ENCODE data around the gene ONECUT3. TPM values are rescaled to one million over a fixed set of nuclear protein-coding genes. Genes with fewer than 3 reads are reported as not detected.

ONECUT3 gene
- total RNA-seq, 1 experiment from 2014 or later = 20.0 TPM

DNA sequence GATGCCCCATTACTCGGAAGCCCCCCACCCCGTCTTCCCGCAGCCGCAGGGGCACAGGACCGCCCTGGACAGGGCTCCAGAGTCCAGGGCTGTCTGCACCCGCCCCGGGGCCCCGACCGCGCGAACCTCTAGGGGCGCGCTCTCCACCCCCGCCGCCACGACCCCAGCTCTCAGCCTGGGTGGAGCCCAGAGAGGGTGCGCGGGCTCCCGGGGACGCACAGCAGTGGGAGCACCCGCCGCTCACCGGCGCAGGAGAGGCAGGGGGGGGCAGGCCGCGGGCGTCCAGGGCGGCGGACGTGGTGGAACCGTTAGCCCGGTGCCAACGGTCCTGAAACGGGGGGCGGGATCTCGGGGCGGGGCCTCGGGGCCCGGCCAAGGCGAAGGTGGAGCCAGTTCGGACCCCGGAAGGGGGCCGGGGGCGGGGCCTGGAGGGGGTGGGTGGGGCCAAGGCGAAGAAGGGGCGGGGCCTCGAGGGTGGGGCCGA, 58.7 kb downstream of the ONECUT3 start, which contains the start of gene ATP8B3:
Gene ATP8B3, minus strand, starts transcription at position 335 of the 484 bp plus-strand sequence. CDS start 540 bp downstream, outside the sequence.
- intact Hi-C loops (cut with micrococcal nuclease; ENCODE audit: unreplicated experiment) = no loop called here

DNA sequence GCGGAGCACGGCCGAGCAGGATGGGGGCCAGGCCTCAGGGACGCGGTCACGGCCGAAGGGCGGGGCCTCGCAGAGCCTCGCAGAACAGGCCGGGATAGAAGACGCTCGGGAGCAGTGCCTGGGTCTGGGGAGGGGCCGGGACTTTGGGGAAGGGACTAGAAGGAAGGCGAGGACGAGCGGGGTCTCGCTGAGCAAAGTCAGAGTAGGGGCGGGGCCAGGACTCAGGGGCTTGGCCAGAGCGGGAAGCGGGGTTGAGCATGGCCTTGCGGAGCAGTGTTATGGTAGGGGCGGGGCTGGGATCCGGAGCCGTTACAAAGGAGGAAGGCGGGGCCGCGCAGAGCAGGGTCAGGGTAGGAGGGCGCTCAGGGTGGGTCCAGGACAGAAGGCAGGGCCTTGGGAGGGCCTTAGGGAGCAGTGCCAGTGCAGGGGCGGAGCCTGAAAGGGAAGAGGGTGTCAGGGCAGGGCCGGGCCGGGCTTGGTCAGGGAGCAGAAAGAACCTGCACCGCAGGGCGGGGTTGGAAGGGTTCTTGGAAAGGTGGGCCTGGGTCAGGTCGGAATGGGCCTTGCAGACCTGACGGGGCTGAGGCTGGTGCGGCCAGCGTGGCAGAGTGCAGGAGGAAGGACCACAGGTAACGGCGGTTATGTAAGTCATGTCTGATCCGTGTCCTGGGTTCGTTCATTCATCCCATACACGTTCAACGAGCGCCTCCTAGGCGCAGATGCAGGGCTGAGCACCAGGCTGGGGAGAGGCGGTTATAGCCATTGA, 59.3 kb downstream of the ONECUT3 start:
- Mint-ChIP-seq H3K27me3 (ENCODE audit: unreplicated experiment) (no peaks in the 10 kb centered on the region), H3K4me1 (ENCODE audit: low read depth, unreplicated experiment) (peaks cover 23% of the 10 kb centered on the region), H3K4me3 (ENCODE audit: low read depth, unreplicated experiment) (peak overlapping the region; percentile 89), H3K27ac (ENCODE audit: unreplicated experiment) (peak overlapping the region; percentile 87), H3K9me3 (ENCODE audit: low read depth, unreplicated experiment) (no peaks in the 10 kb centered on the region), H3K36me3 (ENCODE audit: insufficient read depth, unreplicated experiment) (peaks cover 31% of the 10 kb centered on the region)
- TF ChIP-seq, protein P1, sequence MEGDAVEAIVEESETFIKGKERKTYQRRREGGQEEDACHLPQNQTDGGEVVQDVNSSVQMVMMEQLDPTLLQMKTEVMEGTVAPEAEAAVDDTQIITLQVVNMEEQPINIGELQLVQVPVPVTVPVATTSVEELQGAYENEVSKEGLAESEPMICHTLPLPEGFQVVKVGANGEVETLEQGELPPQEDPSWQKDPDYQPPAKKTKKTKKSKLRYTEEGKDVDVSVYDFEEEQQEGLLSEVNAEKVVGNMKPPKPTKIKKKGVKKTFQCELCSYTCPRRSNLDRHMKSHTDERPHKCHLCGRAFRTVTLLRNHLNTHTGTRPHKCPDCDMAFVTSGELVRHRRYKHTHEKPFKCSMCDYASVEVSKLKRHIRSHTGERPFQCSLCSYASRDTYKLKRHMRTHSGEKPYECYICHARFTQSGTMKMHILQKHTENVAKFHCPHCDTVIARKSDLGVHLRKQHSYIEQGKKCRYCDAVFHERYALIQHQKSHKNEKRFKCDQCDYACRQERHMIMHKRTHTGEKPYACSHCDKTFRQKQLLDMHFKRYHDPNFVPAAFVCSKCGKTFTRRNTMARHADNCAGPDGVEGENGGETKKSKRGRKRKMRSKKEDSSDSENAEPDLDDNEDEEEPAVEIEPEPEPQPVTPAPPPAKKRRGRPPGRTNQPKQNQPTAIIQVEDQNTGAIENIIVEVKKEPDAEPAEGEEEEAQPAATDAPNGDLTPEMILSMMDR (IDR thresholded peaks at IDR 0.05; ENCODE audit: unreplicated experiment) = no peak
- BruUV-seq (replicated peaks) = no TSS peak
- DNase-seq = peak; percentile 93
- CTCF ChIA-PET = no interaction called here
- intact Hi-C loops (cut with micrococcal nuclease; ENCODE audit: unreplicated experiment) = no loop called here

More for the DNA sequence above, 58.7 kb downstream of the ONECUT3 start, which contains the start of gene ATP8B3:
- CTCF ChIA-PET = interaction anchor here (0.8 kb wide), 1 partner anchor 18 kb away, joined by 3 read pairs; no protein-coding TSS in a partner anchor
- H3K27ac Mint-ChIP-seq (ENCODE audit: unreplicated experiment) = peak within 1 kb of the TSS; percentile 87
- BruUV-seq (replicated peaks) = no TSS peak
- no peaks in the 10 kb centered on the region for H3K9me3 Mint-ChIP-seq (ENCODE audit: low read depth, unreplicated experiment)
- peak; percentile 36 for DNase-seq
- H3K27me3 Mint-ChIP-seq (ENCODE audit: unreplicated experiment) = no peaks in the 10 kb centered on the region
- peaks cover 31% of the 10 kb centered on the region for H3K36me3 Mint-ChIP-seq (ENCODE audit: insufficient read depth, unreplicated experiment)
- TF ChIP-seq, protein P1 (IDR thresholded peaks at IDR 0.05; ENCODE audit: unreplicated experiment) = no peak
- peaks cover 23% of the 10 kb centered on the region for H3K4me1 Mint-ChIP-seq (ENCODE audit: low read depth, unreplicated experiment)
- peak within 1 kb of the TSS; percentile 89 for H3K4me3 Mint-ChIP-seq (ENCODE audit: low read depth, unreplicated experiment)

DNA sequence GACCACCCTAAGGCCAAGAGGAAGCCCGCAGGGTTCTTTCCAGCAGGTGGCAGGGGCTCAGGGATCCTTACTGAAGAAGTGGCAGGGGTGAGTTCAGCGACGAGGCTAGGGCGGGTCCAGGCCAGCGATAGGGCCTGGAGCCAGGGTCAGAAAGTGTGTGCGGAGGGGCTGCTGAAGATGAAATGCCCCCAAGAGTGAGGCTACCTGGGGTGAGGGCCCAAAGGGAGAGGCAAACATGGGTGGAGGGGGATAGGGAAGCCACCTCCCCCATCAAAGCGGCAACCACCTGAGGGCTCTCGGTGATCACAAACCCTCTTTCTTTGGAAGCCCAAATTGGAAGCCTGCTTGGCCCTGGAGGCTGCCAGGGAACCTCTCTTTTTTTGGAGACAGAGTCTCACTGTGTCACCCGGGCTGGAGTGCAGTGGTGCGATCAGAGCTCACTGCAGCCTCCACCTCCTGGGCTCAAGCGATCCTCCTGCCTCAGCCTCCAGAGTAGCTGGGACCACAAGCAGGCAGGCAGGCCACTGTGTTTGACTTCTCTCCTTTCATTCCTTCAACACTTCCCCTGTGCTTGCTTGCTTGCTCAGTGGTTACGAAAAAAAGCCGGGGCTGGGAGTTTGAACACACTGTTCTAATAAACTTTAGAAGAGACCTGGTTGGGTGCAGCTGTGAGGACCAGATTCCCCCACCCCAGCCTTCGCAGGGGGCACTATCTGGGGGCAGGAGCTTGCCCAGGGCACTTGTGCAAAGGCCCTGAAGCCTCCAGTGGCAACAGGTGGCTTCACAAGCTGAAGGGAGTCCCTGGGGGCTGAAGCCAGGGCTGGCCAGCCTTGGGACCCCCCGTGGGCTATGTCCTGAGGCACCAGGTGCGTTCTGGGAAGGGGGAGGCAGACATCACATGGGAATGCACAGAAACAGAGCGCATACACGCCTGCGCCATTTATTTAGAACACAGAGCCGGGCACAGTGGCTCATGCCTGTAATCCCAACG, 60.2 kb downstream of the ONECUT3 start:
- H3K4me1 Mint-ChIP-seq (ENCODE audit: low read depth, unreplicated experiment) = peaks cover 23% of the 10 kb centered on the region
- TF ChIP-seq, protein P1 (IDR thresholded peaks at IDR 0.05; ENCODE audit: unreplicated experiment) = no peak
- peaks cover 36% of the 10 kb centered on the region for H3K36me3 Mint-ChIP-seq (ENCODE audit: insufficient read depth, unreplicated experiment)
- DNase-seq = no peak
- intact Hi-C loops (cut with micrococcal nuclease; ENCODE audit: unreplicated experiment) = no loop called here
- CTCF ChIA-PET = no interaction called here
- H3K27ac Mint-ChIP-seq (ENCODE audit: unreplicated experiment) = peak overlapping the region; percentile 87
- no peaks in the 10 kb centered on the region for H3K27me3 Mint-ChIP-seq (ENCODE audit: unreplicated experiment)
- peak overlapping the region; percentile 89 for H3K4me3 Mint-ChIP-seq (ENCODE audit: low read depth, unreplicated experiment)
- no TSS peak for BruUV-seq (replicated peaks)
- H3K9me3 Mint-ChIP-seq (ENCODE audit: low read depth, unreplicated experiment) = no peaks in the 10 kb centered on the region

DNA sequence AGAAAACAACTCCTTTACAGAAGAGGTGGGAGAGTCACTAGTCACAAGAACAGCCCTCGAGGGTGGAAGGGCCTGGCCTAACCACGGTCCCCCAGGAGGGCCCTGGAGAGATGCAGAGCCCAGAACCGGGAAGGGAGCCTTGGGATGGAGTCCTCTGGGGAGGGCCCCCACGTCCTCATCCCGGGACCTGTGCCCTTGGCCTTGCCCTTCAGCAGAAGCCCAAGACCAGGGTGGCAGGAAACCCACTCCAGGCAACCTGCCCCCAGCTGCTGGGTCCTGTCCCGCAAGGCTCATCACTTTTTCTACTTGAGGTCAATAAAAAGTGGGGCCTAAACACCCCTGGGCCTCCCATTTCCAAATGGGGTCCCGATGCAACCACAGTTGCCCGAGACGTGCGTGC, 61.1 kb downstream of the ONECUT3 start:
- no peak overlapping the region for H3K4me3 Mint-ChIP-seq (ENCODE audit: low read depth, unreplicated experiment)
- peaks cover 23% of the 10 kb centered on the region for H3K4me1 Mint-ChIP-seq (ENCODE audit: low read depth, unreplicated experiment)
- TF ChIP-seq, protein P1 (IDR thresholded peaks at IDR 0.05; ENCODE audit: unreplicated experiment) = no peak
- intact Hi-C loops (cut with micrococcal nuclease; ENCODE audit: unreplicated experiment) = no loop called here
- no TSS peak for BruUV-seq (replicated peaks)
- no peaks in the 10 kb centered on the region for H3K27me3 Mint-ChIP-seq (ENCODE audit: unreplicated experiment)
- no peaks in the 10 kb centered on the region for H3K9me3 Mint-ChIP-seq (ENCODE audit: low read depth, unreplicated experiment)
- CTCF ChIA-PET = no interaction called here
- H3K36me3 Mint-ChIP-seq (ENCODE audit: insufficient read depth, unreplicated experiment) = peaks cover 36% of the 10 kb centered on the region
- no peak overlapping the region for H3K27ac Mint-ChIP-seq (ENCODE audit: unreplicated experiment)
- DNase-seq = no peak

Measured in Calu3 (cell line).